SU-DHL-6 (cell line): ENCODE data around the gene RNF157.

ENCODE experiments used
- H2AFZ ChIP-seq: fragments of 200-600 bp; sonication (generic); 2 replicates; pipeline ENCODE4 v1.6.1; 2014; ENCODE audit warnings: low read depth, mild to moderate bottlenecking, moderate library complexity, mixed read lengths, antibody characterized with exemption, low read length; ENCODE audit not compliant: severe bottlenecking
- H3F3A ChIP-seq: fragments of 200-600 bp; shearing (Covaris generic); 2 replicates; pipeline ENCODE4 v1.6.0; 2016; ENCODE audit warnings: antibody characterized with exemption, mild to moderate bottlenecking; ENCODE audit not compliant: insufficient read depth
- H3K27ac ChIP-seq: fragments of 200-600 bp; sonication (generic); 2 replicates; pipeline ENCODE4 v1.5.1; 2016; ENCODE audit warnings: low read depth, mild to moderate bottlenecking, low read length, moderate library complexity, mixed read lengths
- H3K27me3 ChIP-seq: fragments of 200-600 bp; sonication (generic), shearing (Covaris generic); 2 replicates; pipeline ENCODE4 v1.6.0; 2014; ENCODE audit warnings: mild to moderate bottlenecking, low read length
- H3K36me3 ChIP-seq: fragments of 200-600 bp; sonication (generic); 2 replicates; pipeline ENCODE4 v1.6.1; 2014; ENCODE audit warnings: mild to moderate bottlenecking, low read length, mixed read lengths
- H3K4me2 ChIP-seq: fragments of 300-600, 200-600 bp; shearing (Covaris generic), sonication (generic); 2 replicates; pipeline ENCODE4 v1.6.0; 2014; ENCODE audit warnings: low read length, low read depth, mild to moderate bottlenecking; ENCODE audit not compliant: poor library complexity, severe bottlenecking
- H3K4me3 ChIP-seq: fragments of 200-600 bp; sonication (generic); 2 replicates; pipeline ENCODE4 v1.5.1; 2014; ENCODE audit warnings: antibody characterized with exemption, low read length, mild to moderate bottlenecking, mixed read lengths; ENCODE audit not compliant: insufficient read depth, poor library complexity, severe bottlenecking
- H3K79me2 ChIP-seq: fragments of 200-600 bp; sonication (generic); 2 replicates; pipeline ENCODE4 v1.6.1; 2014; ENCODE audit warnings: mild to moderate bottlenecking, low read length, moderate library complexity; ENCODE audit not compliant: insufficient read depth
- H3K9ac ChIP-seq: fragments of 200-600 bp; sonication (generic); 2 replicates; pipeline ENCODE4 v1.7.0; 2014; ENCODE audit warnings: mild to moderate bottlenecking, low read length
- H3K9me2 ChIP-seq: fragments of 200-600 bp; sonication (generic); replicated peaks from 2 replicates; pipeline ENCODE4 v1.6.1; 2014; ENCODE audit warnings: low read length; ENCODE audit not compliant: insufficient read depth
- H3K9me3 ChIP-seq: fragments of 200-600 bp; sonication (generic); 2 replicates; pipeline ENCODE4 v1.6.1; 2014; ENCODE audit warnings: low read length, mixed read lengths; ENCODE audit not compliant: insufficient read depth
- H4K20me1 ChIP-seq: fragments of 200-600 bp; sonication (generic); 2 replicates; pipeline ENCODE4 v1.6.1; 2014; ENCODE audit warnings: low read depth, mild to moderate bottlenecking, antibody characterized with exemption, low read length, moderate library complexity, mixed read lengths
- CTCF ChIP-seq: fragments of 200-600 bp; sonication (generic); IDR thresholded peaks from one replicate; pipeline ENCODE4 v1.5.1; 2017; ENCODE audit warnings: antibody characterized with exemption, mild to moderate bottlenecking, low read length, moderate library complexity; ENCODE audit not compliant: insufficient read depth, poor library complexity, severe bottlenecking
- EZH2phosphoT487 ChIP-seq: fragments of 200-600 bp; sonication (generic), shearing (Covaris generic); conservative IDR thresholded peaks from 2 replicates; pipeline ENCODE4 v1.6.1; 2018; ENCODE audit warnings: mild to moderate bottlenecking, antibody characterized with exemption, low read length, moderate library complexity, mixed read lengths

RNF157 gene

GRCh38 chr17:76272541-76273444 is 32.5 kb upstream of the RNF157 start:
- H2AFZ ChIP-seq: no peak overlapping the region

DNA sequence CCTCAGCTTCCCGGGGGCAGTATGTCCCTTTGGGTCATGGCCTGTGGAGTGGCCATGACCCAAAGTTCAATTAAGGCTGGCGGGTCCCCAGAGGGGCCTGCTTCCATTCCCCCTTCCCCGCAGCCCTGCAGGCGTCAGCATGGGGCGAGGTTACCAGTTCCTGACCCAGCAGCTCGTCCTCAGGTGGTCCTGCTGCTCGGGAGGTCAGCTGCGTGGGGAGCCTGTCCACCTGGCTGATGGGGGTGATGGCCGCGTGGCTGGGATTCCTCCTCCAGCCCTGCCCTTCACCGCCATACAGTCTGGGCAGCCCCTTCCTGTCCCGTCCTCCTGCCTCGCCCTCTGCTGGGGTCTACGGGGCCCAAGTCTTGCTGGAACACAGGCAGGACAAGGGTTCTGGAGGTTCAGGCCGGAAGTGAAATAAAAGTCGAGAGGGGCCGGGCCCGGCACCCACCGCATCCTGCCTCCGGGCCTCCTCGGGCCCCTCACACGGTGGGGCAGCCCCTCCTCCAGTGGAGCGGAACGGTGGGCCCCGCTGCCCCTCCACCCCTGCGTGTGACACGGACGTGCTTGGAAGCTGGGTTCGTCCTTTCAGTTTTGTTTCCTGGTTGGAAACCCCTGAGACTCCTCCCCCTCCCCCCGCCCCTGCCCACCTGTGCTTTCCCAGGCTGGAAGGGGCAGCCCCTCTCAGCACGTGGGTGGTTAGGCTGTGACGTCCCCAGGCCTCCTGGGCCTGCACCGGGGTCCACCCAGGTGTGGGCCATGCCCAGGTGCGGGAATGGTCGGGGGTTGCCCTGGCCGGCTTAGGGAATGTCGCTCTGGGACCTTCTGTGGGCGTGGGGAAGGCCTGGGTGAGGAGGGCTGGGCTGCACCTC is 31.6 kb upstream of the RNF157 start:
- Histone ChIP-seq H3F3A (peaks cover 63% of the 10 kb centered on the region), H4K20me1 (no peaks in the 10 kb centered on the region), H3K36me3 (no peaks in the 10 kb centered on the region), H3K4me3 (peak overlapping the region; percentile 49), H3K27me3 (no peaks in the 10 kb centered on the region), H3K9ac (peak overlapping the region; percentile 79), H3K4me2 (peak overlapping the region; percentile 74), H3K27ac (peak overlapping the region; percentile 98), H3K9me2 (no peaks in the 10 kb centered on the region), H3K79me2 (peaks cover 11% of the 10 kb centered on the region), H2AFZ (no peak overlapping the region), H3K9me3 (no peaks in the 10 kb centered on the region)
- no peak for TF ChIP-seq EZH2phosphoT487
- no peak for TF ChIP-seq CTCF

More at GRCh38 chr17:76272541-76273444, 32.5 kb upstream of the RNF157 start:
- Histone ChIP-seq H3K27me3 (no peaks in the 10 kb centered on the region), H3K9ac (peak overlapping the region; percentile 79), H3K4me2 (peak overlapping the region; percentile 74), H3K9me3 (no peaks in the 10 kb centered on the region), H3F3A (peaks cover 54% of the 10 kb centered on the region), H4K20me1 (no peaks in the 10 kb centered on the region), H3K79me2 (peaks cover 5% of the 10 kb centered on the region; the same call in 1 of the 2 replicates), H3K9me2 (no peaks in the 10 kb centered on the region), H3K4me3 (peak overlapping the region; percentile 3), H3K36me3 (no peaks in the 10 kb centered on the region), H3K27ac (peak overlapping the region; percentile 98)
- TF ChIP-seq CTCF (no peak), EZH2phosphoT487 (no peak)

- Histone ChIP-seq H2AFZ (no peak overlapping the region), H3K27ac (peak overlapping the region; percentile 98), H3K9ac (peak overlapping the region; percentile 79), H3F3A (peaks cover 70% of the 10 kb centered on the region), H3K36me3 (no peaks in the 10 kb centered on the region), H3K27me3 (no peaks in the 10 kb centered on the region), H3K9me2 (no peaks in the 10 kb centered on the region), H3K4me2 (peak overlapping the region; percentile 74), H3K79me2 (peaks cover 20% of the 10 kb centered on the region), H3K9me3 (no peaks in the 10 kb centered on the region), H4K20me1 (no peaks in the 10 kb centered on the region), H3K4me3 (peak overlapping the region; percentile 49)
- no peak for TF ChIP-seq EZH2phosphoT487
- TF ChIP-seq CTCF: no peak
These were observed 30.7 kb upstream of the RNF157 start for GRCh38 chr17:76270770-76271668.
